Nephron progenitor cell (in vitro differentiated cells): ENCODE measurements around the gene AGO4.
"Not testable (repeated sequence)": the region's sequence is repeated elsewhere in the genome, so short reads cannot be mapped to it uniquely, and the experiment has no call there.

ENCODE experiments used
- DNase-seq: peaks from one replicate; pipeline ENCODE4 v3.0.0; 2021
- H3K27ac Mint-ChIP-seq: 2 replicates; pipeline ENCODE4 v1.8.0; 2021; ENCODE audit warnings: mild to moderate bottlenecking, moderate library complexity, mixed read lengths
- H3K27me3 Mint-ChIP-seq: 2 replicates; pipeline ENCODE4 v1.8.0; 2021; ENCODE audit warnings: mild to moderate bottlenecking, low read depth, mixed read lengths; ENCODE audit not compliant: poor library complexity
- H3K36me3 Mint-ChIP-seq: 2 replicates; pipeline ENCODE4 v1.8.0; 2021; ENCODE audit warnings: low read depth, mixed read lengths
- H3K4me1 Mint-ChIP-seq: 2 replicates; pipeline ENCODE4 v1.8.0; 2021; ENCODE audit warnings: mixed read lengths
- H3K4me3 Mint-ChIP-seq: 2 replicates; pipeline ENCODE4 v1.8.0; 2021; ENCODE audit warnings: mild to moderate bottlenecking, moderate library complexity, mixed read lengths
- H3K9me3 Mint-ChIP-seq: 2 replicates; pipeline ENCODE4 v1.8.0; 2021; ENCODE audit warnings: mild to moderate bottlenecking, moderate library complexity, mixed read lengths
- TF ChIP-seq, protein P1 (sequence below): fragments of 200-600 bp; sonication (generic); IDR thresholded peaks from 2 replicates; pipeline ENCODE4 v1.5.0; 2021; ENCODE audit warnings: antibody characterized with exemption

AGO4 gene

DNA sequence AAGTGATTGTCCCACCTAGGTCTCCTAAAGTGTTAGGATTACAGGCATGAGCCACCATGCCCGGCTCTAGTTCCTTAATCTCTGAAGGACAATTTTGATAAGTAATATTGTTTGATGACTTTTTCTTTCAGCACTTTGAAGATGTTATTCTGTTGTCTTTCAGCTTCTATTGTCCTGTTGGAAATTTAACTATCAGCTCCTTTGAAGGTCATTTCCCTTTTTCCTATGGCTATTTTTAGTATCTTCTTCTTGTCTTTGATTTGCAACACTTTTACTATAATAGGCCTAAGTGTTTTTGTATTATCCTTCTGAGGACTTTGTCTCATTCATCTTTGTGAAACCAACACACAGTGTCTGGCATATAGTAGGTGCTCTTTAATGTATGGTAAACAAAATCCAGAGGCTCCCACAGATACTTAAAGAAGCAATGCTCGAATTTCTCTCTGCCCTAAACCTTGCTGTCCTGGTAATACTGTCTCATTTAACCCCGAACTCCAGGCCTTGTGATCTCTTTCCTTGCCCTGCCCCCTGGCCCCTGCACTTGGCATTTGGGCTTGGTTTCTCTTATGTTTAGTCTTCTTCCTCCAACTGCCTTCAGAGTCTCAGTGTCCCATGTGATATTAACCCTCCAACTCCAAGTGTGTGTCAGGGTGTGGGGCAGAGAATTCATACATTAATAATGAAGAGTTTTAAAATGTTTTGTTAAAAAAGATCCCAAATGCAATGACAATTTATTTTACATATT, 56.2 kb downstream of the AGO4 start:
- Mint-ChIP-seq H3K27ac (no peak overlapping the region), H3K9me3 (no peaks in the 10 kb centered on the region), H3K36me3 (no peaks in the 10 kb centered on the region), H3K4me3 (no peak overlapping the region), H3K4me1 (peaks cover 10% of the 10 kb centered on the region), H3K27me3 (no peaks in the 10 kb centered on the region)
- no peak for DNase-seq
- TF ChIP-seq, protein P1, sequence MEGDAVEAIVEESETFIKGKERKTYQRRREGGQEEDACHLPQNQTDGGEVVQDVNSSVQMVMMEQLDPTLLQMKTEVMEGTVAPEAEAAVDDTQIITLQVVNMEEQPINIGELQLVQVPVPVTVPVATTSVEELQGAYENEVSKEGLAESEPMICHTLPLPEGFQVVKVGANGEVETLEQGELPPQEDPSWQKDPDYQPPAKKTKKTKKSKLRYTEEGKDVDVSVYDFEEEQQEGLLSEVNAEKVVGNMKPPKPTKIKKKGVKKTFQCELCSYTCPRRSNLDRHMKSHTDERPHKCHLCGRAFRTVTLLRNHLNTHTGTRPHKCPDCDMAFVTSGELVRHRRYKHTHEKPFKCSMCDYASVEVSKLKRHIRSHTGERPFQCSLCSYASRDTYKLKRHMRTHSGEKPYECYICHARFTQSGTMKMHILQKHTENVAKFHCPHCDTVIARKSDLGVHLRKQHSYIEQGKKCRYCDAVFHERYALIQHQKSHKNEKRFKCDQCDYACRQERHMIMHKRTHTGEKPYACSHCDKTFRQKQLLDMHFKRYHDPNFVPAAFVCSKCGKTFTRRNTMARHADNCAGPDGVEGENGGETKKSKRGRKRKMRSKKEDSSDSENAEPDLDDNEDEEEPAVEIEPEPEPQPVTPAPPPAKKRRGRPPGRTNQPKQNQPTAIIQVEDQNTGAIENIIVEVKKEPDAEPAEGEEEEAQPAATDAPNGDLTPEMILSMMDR, result no peak

DNA sequence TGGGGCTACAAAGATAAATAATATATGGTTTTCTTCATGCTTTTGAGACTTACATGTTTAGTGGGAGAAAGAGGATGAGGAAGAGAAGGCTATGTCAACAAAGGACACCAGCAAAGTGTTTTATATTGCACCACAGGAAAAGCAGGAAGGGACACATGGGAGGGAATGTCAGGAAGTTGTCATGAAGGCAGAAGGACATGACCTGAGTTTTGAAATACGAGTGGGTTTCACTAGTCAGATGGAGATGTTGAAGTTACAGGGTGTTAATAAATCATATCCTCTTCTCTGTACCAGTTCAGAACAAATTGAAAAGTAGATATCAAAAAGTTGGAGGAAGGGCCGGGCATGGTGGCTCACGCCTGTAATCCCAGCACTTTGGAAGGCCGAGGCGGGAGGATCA, 57.0 kb downstream of the AGO4 start:
- TF ChIP-seq, protein P1, result no peak
- peak overlapping the region; percentile 31 for H3K27ac Mint-ChIP-seq

DNA sequence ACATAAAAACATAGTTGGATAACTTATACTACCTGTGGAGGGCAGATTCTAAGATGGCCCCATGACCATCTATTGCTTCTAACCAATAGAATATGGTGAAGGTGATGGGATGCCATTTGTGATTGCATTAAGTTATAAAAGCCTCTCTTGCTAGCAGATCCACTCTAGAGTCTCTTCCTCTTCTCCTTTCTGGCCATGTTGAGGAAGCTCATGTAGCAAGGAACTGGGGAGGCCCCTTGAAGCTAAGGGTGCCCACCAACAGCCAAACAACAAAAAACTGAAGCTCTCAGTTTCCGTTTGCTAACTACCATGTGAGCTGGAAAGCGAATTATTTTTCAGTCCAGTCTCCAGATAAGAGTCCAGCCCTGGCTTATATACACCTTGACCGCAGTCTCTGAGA, 59.2 kb downstream of the AGO4 start:
- H3K27ac Mint-ChIP-seq, result no peak overlapping the region
- peaks cover 10% of the 10 kb centered on the region for H3K4me1 Mint-ChIP-seq
- no peak for DNase-seq
- no peak overlapping the region for H3K4me3 Mint-ChIP-seq
- peaks cover 3% of the 10 kb centered on the region for H3K27me3 Mint-ChIP-seq
- TF ChIP-seq, protein P1, result no peak
- no peaks in the 10 kb centered on the region for H3K36me3 Mint-ChIP-seq
- H3K9me3 Mint-ChIP-seq, result no peaks in the 10 kb centered on the region

More for the DNA sequence above, 57.0 kb downstream of the AGO4 start:
- Mint-ChIP-seq H3K36me3 (no peaks in the 10 kb centered on the region), H3K4me3 (no peak overlapping the region), H3K9me3 (no peaks in the 10 kb centered on the region), H3K4me1 (peaks cover 10% of the 10 kb centered on the region), H3K27me3 (peaks cover 3% of the 10 kb centered on the region)
- no peak for DNase-seq

DNA sequence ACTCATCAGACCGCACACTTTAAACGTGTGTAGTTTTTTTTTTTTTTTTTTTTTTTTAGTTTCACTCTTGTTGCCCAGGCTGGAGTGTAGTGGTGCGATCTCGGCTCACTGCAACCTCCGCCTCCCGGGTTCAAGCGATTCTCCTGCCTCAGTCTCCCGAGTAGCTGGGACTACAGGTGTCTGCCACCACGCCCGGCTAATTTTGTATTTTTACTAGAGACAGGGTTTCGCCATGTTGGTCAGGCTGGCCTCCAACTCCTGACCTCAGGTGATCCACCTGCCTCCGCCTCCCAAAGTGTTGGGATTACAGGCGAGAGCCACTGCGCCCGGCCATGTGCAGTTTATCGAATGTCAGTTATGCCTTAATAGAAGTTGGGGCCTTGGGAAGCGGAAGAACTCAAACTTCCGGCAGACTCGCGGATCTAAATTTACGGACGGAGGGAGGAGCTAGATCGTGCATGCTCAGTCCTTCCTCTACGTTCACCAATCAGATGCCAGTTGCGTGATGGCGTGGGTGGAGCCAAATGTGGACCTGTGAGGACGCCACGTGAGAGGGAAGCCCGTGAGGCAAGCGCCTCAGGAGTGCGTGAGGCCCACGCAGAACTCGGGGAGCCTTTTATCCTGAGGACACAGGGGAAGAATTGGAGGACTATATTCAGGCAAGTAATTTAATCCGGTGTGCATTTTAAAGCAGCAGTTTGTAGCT, 61.6 kb downstream of the AGO4 start:
- not testable (repeated sequence) for H3K4me1 Mint-ChIP-seq, H3K27ac Mint-ChIP-seq, H3K27me3 Mint-ChIP-seq

DNA sequence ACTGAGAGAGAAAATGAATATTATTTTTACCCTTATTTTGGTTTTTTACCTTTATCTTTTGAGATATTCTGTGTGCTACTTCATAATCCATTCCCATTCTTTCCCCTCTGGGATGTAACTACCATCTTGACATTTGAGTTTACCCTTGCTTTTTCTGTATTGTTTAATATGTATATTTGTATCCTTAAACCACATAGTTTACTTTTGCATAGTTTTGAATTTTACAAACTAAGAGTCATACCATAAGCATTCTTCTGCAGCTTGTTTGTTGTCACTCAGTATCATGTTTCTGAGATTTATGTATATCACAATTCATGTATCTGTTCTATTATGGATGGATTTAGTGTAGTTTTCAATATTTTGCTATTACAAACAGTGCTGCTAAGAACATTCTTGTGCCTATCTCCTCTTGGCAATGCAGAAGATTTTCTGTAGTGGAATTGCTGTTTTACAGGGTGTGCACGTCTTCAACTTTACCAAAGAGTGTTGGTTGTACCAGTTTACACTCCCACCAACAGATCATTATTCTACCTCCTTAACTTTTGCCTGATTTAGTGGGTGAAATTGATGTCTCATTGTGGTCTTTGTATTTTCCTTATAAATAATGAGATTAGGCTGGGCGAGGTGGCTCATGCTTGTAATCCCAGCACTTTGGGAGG, 63.0 kb downstream of the AGO4 start:
- H3K4me3 Mint-ChIP-seq, result no peak overlapping the region
- peaks cover 3% of the 10 kb centered on the region for H3K27me3 Mint-ChIP-seq
- TF ChIP-seq, protein P1, result no peak
- H3K36me3 Mint-ChIP-seq, result no peaks in the 10 kb centered on the region
- peak overlapping the region; percentile 12 for H3K27ac Mint-ChIP-seq
- no peak for DNase-seq
- no peaks in the 10 kb centered on the region for H3K9me3 Mint-ChIP-seq
- no peaks in the 10 kb centered on the region for H3K4me1 Mint-ChIP-seq

More for the DNA sequence above, 61.6 kb downstream of the AGO4 start:
- DNase-seq, H3K4me3 Mint-ChIP-seq, H3K9me3 Mint-ChIP-seq, H3K36me3 Mint-ChIP-seq: not testable (repeated sequence)

DNA sequence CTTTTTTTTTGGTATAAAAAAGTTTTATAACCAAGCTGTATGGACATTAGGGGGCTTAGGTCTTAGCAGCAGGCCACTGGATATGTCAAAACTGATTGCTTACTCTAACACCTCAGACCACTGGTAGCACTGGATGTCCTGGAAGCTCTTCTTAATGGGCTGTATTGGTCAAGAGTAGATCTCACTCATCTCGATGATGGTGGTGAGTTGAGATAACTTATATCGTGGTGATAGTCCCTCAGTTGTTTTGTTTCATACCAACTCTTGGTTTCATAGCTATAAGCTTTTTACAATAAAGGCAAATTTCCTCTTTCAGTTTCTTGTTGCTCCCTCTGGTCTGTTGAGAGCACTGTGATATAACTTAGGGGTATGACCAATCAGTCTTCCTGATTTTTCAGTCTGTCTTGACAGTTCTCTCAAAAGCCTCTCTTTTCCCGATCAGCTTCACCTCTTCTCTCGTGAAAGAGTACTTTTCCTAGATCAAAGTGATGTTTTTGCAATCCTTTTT, 65.5 kb downstream of the AGO4 start:
- Mint-ChIP-seq H3K27ac (no peak overlapping the region), H3K36me3 (no peaks in the 10 kb centered on the region), H3K4me3 (no peak overlapping the region), H3K9me3 (no peaks in the 10 kb centered on the region), H3K4me1 (no peaks in the 10 kb centered on the region), H3K27me3 (peaks cover 7% of the 10 kb centered on the region)
- DNase-seq, result no peak
- TF ChIP-seq, protein P1, result no peak

DNA sequence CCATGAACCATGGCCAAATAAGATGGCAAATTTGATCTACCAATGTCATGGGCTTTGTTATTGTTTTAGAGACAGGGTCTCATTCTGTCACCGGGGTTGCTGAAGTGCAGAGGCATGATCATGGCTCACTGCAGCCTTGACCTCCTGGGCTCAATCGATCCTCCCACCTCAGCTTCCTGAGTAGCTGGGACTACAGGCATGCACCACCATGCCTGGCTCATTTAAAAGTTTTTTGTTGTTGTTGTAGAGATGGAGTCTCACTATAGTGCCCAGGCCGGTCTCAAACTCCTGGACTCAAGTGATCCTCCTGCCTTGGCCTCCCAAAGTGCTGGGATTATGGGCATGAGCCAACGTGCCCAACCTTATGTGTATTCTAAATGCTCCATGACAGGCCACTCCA, 66.3 kb downstream of the AGO4 start:
- H3K27ac Mint-ChIP-seq, H3K4me1 Mint-ChIP-seq, DNase-seq, H3K36me3 Mint-ChIP-seq, H3K4me3 Mint-ChIP-seq, H3K9me3 Mint-ChIP-seq: not testable (repeated sequence)
- H3K27me3 Mint-ChIP-seq, result peaks cover 11% of the 10 kb centered on the region
